ENCODE results near the gene PPOX.
A peak's percentile ranks its signal among the peaks of the same experiment; 100 is the strongest.

PPOX gene

DNA sequence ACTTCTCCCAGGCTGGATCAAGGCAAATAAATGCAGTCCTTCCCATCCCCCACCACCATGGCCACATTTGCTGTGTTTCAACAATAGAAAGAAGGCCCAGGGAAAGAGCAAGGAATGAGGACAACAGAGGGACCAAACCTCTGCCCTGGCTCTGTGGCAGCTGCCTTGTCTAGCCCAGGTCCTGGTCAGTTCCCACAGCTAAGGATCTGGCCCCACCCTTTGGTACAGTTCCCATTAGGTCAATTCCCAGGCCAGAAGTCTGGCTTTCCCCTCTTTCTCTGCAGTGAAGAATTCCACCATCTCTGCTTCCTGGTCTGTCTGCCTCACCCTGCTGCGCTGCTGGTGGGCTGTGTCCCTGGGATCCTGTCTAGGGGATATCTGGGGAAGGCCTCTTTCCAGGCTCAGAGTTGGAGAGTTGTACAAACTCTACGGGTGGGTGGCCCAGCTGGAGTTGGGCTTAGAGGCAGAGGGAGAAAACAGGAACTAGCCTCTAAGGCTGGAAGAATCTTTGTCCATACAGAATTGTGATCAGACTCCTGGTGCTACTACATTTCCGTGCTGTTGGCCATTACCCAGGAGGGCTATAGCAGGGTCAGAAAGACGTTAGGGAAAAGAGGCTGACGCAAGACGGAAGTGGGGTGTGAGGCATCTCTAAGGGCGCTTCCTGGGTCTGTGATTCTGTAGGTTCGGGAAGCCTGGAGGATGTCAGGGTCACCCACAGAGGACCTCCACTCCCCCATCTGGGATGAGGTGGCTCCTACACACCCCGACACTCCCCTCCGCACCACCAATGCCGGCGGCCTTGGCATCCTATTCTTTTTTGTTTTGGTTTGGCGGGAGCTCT, 35.0 kb downstream of the PPOX start:
- no peaks in the 10 kb centered on the region for H3K9me3 ChIP-seq (ENCODE audit: insufficient read depth, low read depth, low read length)
- peaks cover 29% of the 10 kb centered on the region for H3K36me3 ChIP-seq (ENCODE audit: insufficient read depth, low read depth, low read length)
- peaks cover 47% of the 10 kb centered on the region for H3K4me1 ChIP-seq (ENCODE audit: insufficient read depth, low read length)
- H3K4me3 ChIP-seq (ENCODE audit: low read length) = peak overlapping the region; percentile 80; the same call in 1 of the 2 replicates
- peak overlapping the region; percentile 86 for H3K27ac ChIP-seq (ENCODE audit: low read length)
- peak overlapping the region; percentile 96; the same call in 1 of the 2 replicates for H3K9ac ChIP-seq (ENCODE audit: low read depth, low read length)
- H3K27me3 ChIP-seq (ENCODE audit: insufficient read depth, low read length) = no peaks in the 10 kb centered on the region

DNA sequence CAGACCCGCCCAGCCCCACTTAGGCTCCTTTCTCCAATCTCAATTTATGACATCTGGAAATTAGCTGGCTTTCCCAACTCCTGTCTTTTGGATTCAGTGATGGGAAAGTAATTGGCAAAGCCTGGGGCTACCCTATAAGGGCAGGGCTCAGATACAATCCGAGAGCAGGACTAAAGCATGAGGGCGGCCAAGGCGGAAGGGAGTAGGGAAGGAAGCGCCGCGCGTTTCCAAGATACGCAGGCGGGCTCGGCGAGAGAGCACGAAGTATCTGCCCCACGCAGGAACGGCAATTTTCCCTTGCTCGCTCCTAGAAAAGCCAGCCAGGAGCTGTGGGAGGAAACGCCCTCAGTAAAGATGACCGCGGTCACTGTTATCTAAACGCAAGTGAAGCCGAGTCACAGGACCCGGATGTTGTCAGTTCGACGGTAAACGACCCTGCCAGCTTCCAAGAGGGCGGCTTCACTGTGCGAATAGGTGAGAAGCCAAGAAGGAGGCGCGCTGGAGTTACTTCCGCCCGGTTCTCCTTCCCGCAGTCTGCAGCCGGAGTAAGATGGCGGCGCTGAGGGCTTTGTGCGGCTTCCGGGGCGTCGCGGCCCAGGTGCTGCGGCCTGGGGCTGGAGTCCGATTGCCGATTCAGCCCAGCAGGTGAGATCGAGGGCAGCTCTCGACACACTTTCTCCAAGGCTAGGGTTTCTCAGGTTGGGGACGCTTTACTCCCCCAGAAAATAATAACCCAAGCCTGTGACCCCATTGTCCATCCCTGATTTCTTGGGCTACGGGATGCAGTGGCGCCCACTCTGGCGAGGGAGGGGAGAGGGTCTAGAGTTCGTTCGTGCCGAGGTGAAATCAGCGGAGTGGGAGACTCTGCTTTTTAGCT, 35.8 kb downstream of the PPOX start, which contains the start of gene NDUFS2:
TSS of gene NDUFS2 (plus strand) at position 532 of the 877 bp plus-strand sequence. CDS start at position 551, 19 bp downstream.
- peaks cover 38% of the 10 kb centered on the region for H3K36me3 ChIP-seq (ENCODE audit: insufficient read depth, low read depth, low read length)
- H3K4me1 ChIP-seq (ENCODE audit: insufficient read depth, low read length) = peaks cover 41% of the 10 kb centered on the region
- peak within 1 kb of the TSS; percentile 86 for H3K27ac ChIP-seq (ENCODE audit: low read length)

DNA sequence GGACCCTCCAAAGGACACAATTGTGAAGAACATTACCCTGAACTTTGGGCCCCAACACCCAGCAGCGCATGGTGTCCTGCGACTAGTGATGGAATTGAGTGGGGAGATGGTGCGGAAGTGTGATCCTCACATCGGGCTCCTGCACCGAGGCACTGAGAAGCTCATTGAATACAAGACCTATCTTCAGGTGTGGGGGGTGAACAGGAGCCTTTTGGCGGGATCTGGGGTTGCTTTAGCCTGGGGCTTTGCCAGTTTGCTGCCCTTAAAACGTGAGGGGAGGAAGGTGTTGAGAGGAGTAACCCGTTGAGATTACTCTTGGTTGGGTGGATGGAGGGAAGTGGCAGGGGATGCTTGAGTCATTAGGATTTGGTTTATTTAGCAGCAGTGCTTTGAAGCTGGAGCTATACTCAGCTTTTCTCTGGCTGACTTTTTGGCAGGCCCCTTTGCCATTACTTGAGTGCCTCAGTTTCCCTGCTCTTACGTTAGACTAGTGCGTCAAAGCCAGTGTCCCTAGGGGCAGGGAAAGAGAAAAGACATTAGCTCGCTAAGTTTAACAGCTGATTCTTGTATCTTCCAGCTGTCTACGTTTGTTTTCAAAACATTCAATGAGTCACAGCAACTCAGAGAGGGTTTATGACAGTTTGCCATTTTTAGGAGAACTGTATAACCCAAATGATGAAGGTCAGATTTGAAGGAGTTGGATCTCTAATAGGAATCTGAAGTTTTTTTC, 40.4 kb downstream of the PPOX start:
- Histone ChIP-seq H3K27me3 (ENCODE audit: insufficient read depth, low read length) (no peaks in the 10 kb centered on the region), H3K9me3 (ENCODE audit: insufficient read depth, low read depth, low read length) (no peaks in the 10 kb centered on the region), H3K9ac (ENCODE audit: low read depth, low read length) (no peak overlapping the region), H3K27ac (ENCODE audit: low read length) (no peak overlapping the region), H3K4me1 (ENCODE audit: insufficient read depth, low read length) (peaks cover 5% of the 10 kb centered on the region; the same call in 1 of the 2 replicates), H3K4me3 (ENCODE audit: low read length) (no peak overlapping the region), H3K36me3 (ENCODE audit: insufficient read depth, low read depth, low read length) (peaks cover 77% of the 10 kb centered on the region)

More for the DNA sequence above, 35.8 kb downstream of the PPOX start, which contains the start of gene NDUFS2:
- H3K9me3 ChIP-seq (ENCODE audit: insufficient read depth, low read depth, low read length) = no peaks in the 10 kb centered on the region
- H3K27me3 ChIP-seq (ENCODE audit: insufficient read depth, low read length) = no peaks in the 10 kb centered on the region
- H3K9ac ChIP-seq (ENCODE audit: low read depth, low read length) = peak within 1 kb of the TSS; percentile 96
- H3K4me3 ChIP-seq (ENCODE audit: low read length) = peak within 1 kb of the TSS; percentile 80

DNA sequence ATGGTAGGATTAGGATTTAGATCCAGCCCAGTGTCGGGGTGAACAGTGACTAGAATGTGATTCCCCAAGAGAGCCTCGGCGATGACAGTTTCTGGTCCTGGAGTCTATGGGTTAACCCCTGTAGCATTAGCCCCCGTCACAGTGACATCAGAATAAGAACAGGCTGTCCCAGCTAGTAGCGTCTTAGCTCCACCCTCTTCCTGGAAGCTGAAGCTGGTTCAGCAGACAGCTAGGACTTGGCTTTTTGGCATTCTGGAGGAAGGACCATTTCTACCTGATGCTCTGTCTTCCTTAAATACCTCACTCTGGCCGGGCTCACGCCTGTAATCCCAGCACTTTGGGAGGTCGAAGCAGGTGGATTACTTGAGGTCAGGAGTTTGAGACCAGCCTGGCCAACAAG, 40.9 kb downstream of the PPOX start:
- Histone ChIP-seq H3K27ac (ENCODE audit: low read length) (no peak overlapping the region), H3K4me1 (ENCODE audit: insufficient read depth, low read length) (peaks cover 3% of the 10 kb centered on the region; the same call in 1 of the 2 replicates), H3K9me3 (ENCODE audit: insufficient read depth, low read depth, low read length) (no peaks in the 10 kb centered on the region), H3K9ac (ENCODE audit: low read depth, low read length) (no peak overlapping the region), H3K27me3 (ENCODE audit: insufficient read depth, low read length) (no peaks in the 10 kb centered on the region), H3K4me3 (ENCODE audit: low read length) (no peak overlapping the region), H3K36me3 (ENCODE audit: insufficient read depth, low read depth, low read length) (peaks cover 83% of the 10 kb centered on the region)

DNA sequence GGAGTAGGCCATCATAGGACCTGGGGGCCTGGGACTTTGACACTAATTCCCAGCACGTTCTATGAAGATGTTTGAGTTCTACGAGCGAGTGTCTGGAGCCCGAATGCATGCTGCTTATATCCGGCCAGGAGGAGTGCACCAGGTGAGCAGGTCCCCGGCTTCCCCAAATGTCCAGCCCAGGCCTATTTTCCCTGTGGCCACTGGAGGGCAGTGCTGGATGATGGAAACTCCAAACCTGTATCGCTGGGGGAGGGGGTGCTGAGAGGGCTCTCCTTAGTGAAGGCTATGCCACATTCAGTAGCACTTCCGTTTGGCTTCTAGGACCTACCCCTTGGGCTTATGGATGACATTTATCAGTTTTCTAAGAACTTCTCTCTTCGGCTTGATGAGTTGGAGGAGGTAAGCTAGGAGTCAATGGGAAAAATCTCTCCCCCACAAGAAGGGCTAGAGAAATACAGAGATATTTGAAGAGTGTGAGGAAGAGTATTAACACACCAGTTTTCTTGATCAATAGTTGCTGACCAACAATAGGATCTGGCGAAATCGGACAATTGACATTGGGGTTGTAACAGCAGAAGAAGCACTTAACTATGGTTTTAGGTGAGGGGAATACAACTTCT, 43.7 kb downstream of the PPOX start:
- H3K27ac ChIP-seq (ENCODE audit: low read length) = no peak overlapping the region
- peaks cover 94% of the 10 kb centered on the region for H3K36me3 ChIP-seq (ENCODE audit: insufficient read depth, low read depth, low read length)

DNA sequence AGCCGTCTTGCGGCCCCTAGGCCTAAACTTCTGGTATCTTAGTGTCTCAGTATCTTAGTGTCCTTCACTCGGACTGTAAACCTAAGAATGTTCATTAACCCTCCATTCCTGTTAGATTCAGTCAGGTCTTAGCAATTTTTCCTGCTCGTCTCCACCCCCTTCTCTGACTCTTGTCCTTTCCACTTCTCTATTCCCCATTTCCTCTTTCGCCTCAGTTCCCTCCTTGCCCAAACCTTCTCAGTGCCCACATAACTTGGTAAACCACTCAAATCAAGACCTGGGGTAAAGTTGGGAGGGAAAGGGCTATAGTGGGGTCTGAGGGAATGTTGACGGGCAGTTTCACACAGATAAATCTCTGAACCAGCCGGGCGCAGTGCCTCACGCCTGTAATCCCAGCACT, 48.1 kb downstream of the PPOX start:
- peaks cover 59% of the 10 kb centered on the region for H3K36me3 ChIP-seq (ENCODE audit: insufficient read depth, low read depth, low read length)
- H3K27ac ChIP-seq (ENCODE audit: low read length) = no peak overlapping the region
- peaks cover 13% of the 10 kb centered on the region; the same call in 1 of the 2 replicates for H3K4me1 ChIP-seq (ENCODE audit: insufficient read depth, low read length)
- no peaks in the 10 kb centered on the region for H3K27me3 ChIP-seq (ENCODE audit: insufficient read depth, low read length)
- no peak overlapping the region for H3K4me3 ChIP-seq (ENCODE audit: low read length)
- H3K9me3 ChIP-seq (ENCODE audit: insufficient read depth, low read depth, low read length) = no peaks in the 10 kb centered on the region
- H3K9ac ChIP-seq (ENCODE audit: low read depth, low read length) = no peak overlapping the region

More for the DNA sequence above, 43.7 kb downstream of the PPOX start:
- no peak overlapping the region for H3K4me3 ChIP-seq (ENCODE audit: low read length)
- H3K27me3 ChIP-seq (ENCODE audit: insufficient read depth, low read length) = no peaks in the 10 kb centered on the region
- H3K4me1 ChIP-seq (ENCODE audit: insufficient read depth, low read length) = peaks cover 3% of the 10 kb centered on the region; the same call in 1 of the 2 replicates
- H3K9ac ChIP-seq (ENCODE audit: low read depth, low read length) = no peak overlapping the region
- no peaks in the 10 kb centered on the region for H3K9me3 ChIP-seq (ENCODE audit: insufficient read depth, low read depth, low read length)

DNA sequence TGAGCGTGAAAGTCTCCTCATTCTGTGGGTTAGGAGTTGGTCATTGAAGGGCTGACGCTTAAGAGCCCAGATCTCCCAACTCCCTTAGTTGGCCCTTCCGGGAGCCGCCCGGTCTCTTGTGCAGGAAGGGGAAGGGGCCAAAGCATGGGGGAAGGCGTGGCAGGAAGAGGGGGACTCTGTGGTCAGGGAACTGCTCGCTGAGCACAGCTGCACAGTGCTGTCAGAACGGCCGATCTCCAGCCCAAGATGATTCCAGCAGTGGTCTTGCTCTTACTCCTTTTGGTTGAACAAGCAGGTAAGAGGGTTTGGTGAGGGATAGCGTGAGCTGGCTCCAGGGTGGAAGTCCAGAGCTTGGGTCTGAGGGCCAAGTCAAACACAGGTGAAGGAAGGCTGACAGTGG, 48.9 kb downstream of the PPOX start, which contains the start of gene FCER1G:
TSS of gene FCER1G (plus strand) at position 220 of the 400 bp plus-strand sequence. CDS start at position 247, 27 bp downstream.
- peaks cover 54% of the 10 kb centered on the region for H3K36me3 ChIP-seq (ENCODE audit: insufficient read depth, low read depth, low read length)
- H3K4me1 ChIP-seq (ENCODE audit: insufficient read depth, low read length) = peaks cover 12% of the 10 kb centered on the region; the same call in 1 of the 2 replicates
- no peak within 1 kb of the TSS for H3K4me3 ChIP-seq (ENCODE audit: low read length)
- H3K27me3 ChIP-seq (ENCODE audit: insufficient read depth, low read length) = no peaks in the 10 kb centered on the region
- H3K9me3 ChIP-seq (ENCODE audit: insufficient read depth, low read depth, low read length) = no peaks in the 10 kb centered on the region
- no peak within 1 kb of the TSS for H3K9ac ChIP-seq (ENCODE audit: low read depth, low read length)
- no peak within 1 kb of the TSS for H3K27ac ChIP-seq (ENCODE audit: low read length)

DNA sequence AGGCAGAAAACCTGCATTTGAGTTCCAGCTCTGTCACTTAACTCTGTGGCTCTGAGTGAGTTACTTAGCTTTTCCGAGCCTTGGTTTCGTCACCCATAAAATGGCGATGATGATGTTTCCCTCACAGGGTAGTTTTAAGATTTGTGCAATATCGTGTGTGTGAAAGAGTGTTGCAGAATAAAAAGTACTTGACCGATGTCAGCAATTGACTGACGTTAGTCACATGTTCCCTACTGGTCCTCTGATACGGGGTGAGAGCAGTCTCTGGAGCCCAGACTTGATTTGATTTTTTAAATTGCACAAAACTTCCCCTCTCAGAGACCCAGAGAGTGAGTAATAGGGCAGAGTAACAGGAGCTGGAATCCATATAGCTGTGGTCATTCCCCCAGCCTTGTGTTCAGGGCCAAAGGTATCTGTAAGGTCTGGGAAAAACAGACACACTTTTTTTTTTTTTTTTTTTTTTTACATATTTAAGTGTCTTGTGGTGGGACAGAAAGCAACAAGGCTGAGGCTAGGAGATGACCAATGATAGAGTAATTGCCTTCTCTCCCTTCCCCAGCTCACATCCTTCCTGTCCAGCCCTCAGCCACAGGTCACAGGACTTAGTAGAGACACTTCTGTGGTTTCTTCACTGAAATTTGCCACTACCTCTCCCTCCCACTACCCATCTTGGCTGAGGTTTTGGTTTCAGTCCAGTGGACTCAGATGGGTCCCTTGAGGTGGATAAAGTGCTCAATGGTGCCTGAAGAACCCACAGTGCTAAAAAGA, 50.9 kb downstream of the PPOX start:
- no peaks in the 10 kb centered on the region for H3K27me3 ChIP-seq (ENCODE audit: insufficient read depth, low read length)
- H3K4me1 ChIP-seq (ENCODE audit: insufficient read depth, low read length) = peaks cover 10% of the 10 kb centered on the region; the same call in 1 of the 2 replicates
- H3K9ac ChIP-seq (ENCODE audit: low read depth, low read length) = no peak overlapping the region
- no peak overlapping the region for H3K27ac ChIP-seq (ENCODE audit: low read length)
- H3K9me3 ChIP-seq (ENCODE audit: insufficient read depth, low read depth, low read length) = no peaks in the 10 kb centered on the region
- H3K4me3 ChIP-seq (ENCODE audit: low read length) = no peak overlapping the region
- peaks cover 33% of the 10 kb centered on the region for H3K36me3 ChIP-seq (ENCODE audit: insufficient read depth, low read depth, low read length)

DNA sequence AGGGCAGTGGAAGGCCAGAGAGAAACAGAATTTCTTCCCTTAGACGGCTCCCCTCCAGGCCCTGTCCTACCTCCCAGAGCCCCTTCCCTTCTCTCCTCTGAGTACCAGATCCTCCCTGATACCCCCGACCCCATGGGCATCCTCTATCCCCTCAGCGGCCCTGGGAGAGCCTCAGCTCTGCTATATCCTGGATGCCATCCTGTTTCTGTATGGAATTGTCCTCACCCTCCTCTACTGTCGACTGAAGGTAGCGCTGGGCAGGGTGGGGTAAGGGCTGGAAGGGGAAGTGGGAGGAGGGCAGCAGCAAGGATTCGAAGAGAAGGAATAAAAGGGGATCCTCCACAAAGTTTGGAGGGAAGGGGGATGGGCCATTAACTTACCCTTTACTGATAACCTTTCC, 51.6 kb downstream of the PPOX start:
- Histone ChIP-seq H3K4me1 (ENCODE audit: insufficient read depth, low read length) (peaks cover 10% of the 10 kb centered on the region; the same call in 1 of the 2 replicates), H3K27ac (ENCODE audit: low read length) (no peak overlapping the region), H3K4me3 (ENCODE audit: low read length) (no peak overlapping the region), H3K36me3 (ENCODE audit: insufficient read depth, low read depth, low read length) (peaks cover 26% of the 10 kb centered on the region), H3K9ac (ENCODE audit: low read depth, low read length) (no peak overlapping the region), H3K9me3 (ENCODE audit: insufficient read depth, low read depth, low read length) (no peaks in the 10 kb centered on the region), H3K27me3 (ENCODE audit: insufficient read depth, low read length) (no peaks in the 10 kb centered on the region)
